H9 (cell line): ENCODE measurements around the gene JPH2. TPM values are rescaled to one million over a fixed set of nuclear protein-coding genes. Genes with fewer than 3 reads are reported as not detected.

Source experiments
- DNase-seq: peaks from one replicate; pipeline ENCODE4 v3.0.0-alpha.2; 2017
- H2AFZ ChIP-seq: one replicate; pipeline ENCODE4 v1.6.1; 2013; ENCODE audit warnings: mild to moderate bottlenecking, low read length, control low read depth, moderate library complexity
- H2AK5ac ChIP-seq: 2 replicates; pipeline ENCODE4 v1.6.1; 2013; ENCODE audit warnings: low read length, control low read depth, mixed read lengths; ENCODE audit not compliant: insufficient read length
- H2BK120ac ChIP-seq: one replicate; pipeline ENCODE4 v1.6.1; 2013; ENCODE audit warnings: low read depth, mild to moderate bottlenecking, low read length, control low read depth, inconsistent platforms; ENCODE audit not compliant: poor library complexity, severe bottlenecking
- H2BK12ac ChIP-seq: 2 replicates; pipeline ENCODE4 v1.6.1; 2013; ENCODE audit warnings: low read length, control low read depth, mixed read lengths, low read depth; ENCODE audit not compliant: insufficient read length
- H2BK15ac ChIP-seq: 2 replicates; pipeline ENCODE4 v1.6.1; 2013; ENCODE audit warnings: low read depth, low read length, control low read depth
- H2BK20ac ChIP-seq: one replicate; pipeline ENCODE4 v1.6.1; 2013; ENCODE audit warnings: low read depth, mild to moderate bottlenecking, low read length, control low read depth, inconsistent platforms; ENCODE audit not compliant: poor library complexity, severe bottlenecking
- H2BK5ac ChIP-seq: 2 replicates; pipeline ENCODE4 v1.6.1; 2013; ENCODE audit warnings: low read length, control low read depth, mixed read lengths; ENCODE audit not compliant: insufficient read length
- H3K14ac ChIP-seq: 2 replicates; pipeline ENCODE4 v1.6.1; 2013; ENCODE audit warnings: low read length, control low read depth; ENCODE audit not compliant: insufficient read depth
- H3K18ac ChIP-seq: 2 replicates; pipeline ENCODE4 v1.6.1; 2013; ENCODE audit warnings: low read depth, mild to moderate bottlenecking, mixed read lengths, low read length, control low read depth; ENCODE audit not compliant: insufficient read length
- H3K23ac ChIP-seq: 2 replicates; pipeline ENCODE4 v1.6.1; 2013; ENCODE audit warnings: low read length, control low read depth, mixed read lengths, low read depth; ENCODE audit not compliant: insufficient read length
- H3K23me2 ChIP-seq: 2 replicates; pipeline ENCODE4 v1.6.1; 2013; ENCODE audit warnings: low read depth, mild to moderate bottlenecking, mixed read lengths, low read length, control low read depth; ENCODE audit not compliant: insufficient read length, poor library complexity, severe bottlenecking
- H3K27ac ChIP-seq: 2 replicates; pipeline ENCODE4 v1.5.1; 2013; ENCODE audit warnings: low read length, control low read depth, mixed read lengths, low read depth; ENCODE audit not compliant: insufficient read length
- H3K27me3 ChIP-seq: 2 replicates; pipeline ENCODE4 v1.6.1; 2013; ENCODE audit warnings: low read length, control low read depth, inconsistent platforms; ENCODE audit not compliant: insufficient read depth
- H3K4ac ChIP-seq: 2 replicates; pipeline ENCODE4 v1.6.1; 2013; ENCODE audit warnings: low read depth, mild to moderate bottlenecking, control low read depth, inconsistent platforms, low read length, moderate library complexity
- H3K4me1 ChIP-seq: 2 replicates; pipeline ENCODE4 v1.6.1; 2013; ENCODE audit warnings: low read length, control low read depth, inconsistent platforms; ENCODE audit not compliant: insufficient read depth
- H3K4me2 ChIP-seq: 2 replicates; pipeline ENCODE4 v1.6.1; 2013; ENCODE audit warnings: low read length, control low read depth, mixed read lengths; ENCODE audit not compliant: insufficient read length, insufficient read depth
- H3K56ac ChIP-seq: 2 replicates; pipeline ENCODE4 v1.6.1; 2013; ENCODE audit warnings: low read depth, mild to moderate bottlenecking, mixed read lengths, low read length, control low read depth; ENCODE audit not compliant: insufficient read length
- H3K79me1 ChIP-seq: 2 replicates; pipeline ENCODE4 v1.6.1; 2013; ENCODE audit warnings: low read depth, mild to moderate bottlenecking, moderate library complexity, low read length, control low read depth, inconsistent platforms; ENCODE audit not compliant: insufficient read depth, poor library complexity, severe bottlenecking
- H3K79me2 ChIP-seq: 2 replicates; pipeline ENCODE4 v1.6.1; 2013; ENCODE audit warnings: low read length, control low read depth, inconsistent platforms; ENCODE audit not compliant: insufficient read depth
- H3K9ac ChIP-seq: 2 replicates; pipeline ENCODE4 v1.6.1; 2013; ENCODE audit warnings: low read length, control low read depth, mixed read lengths; ENCODE audit not compliant: insufficient read length; ENCODE audit errors: extremely low read depth
- H3K9me3 ChIP-seq: one replicate; pipeline ENCODE4 v1.6.1; 2013; ENCODE audit warnings: low read depth, low read length, inconsistent platforms; ENCODE audit not compliant: control insufficient read depth
- H3T11ph ChIP-seq: one replicate; pipeline ENCODE4 v1.6.1; 2013; ENCODE audit warnings: mild to moderate bottlenecking, low read length, control low read depth, inconsistent platforms
- H4K20me1 ChIP-seq: one replicate; pipeline ENCODE4 v1.6.1; 2013; ENCODE audit not compliant: control insufficient read depth, insufficient read length, insufficient read depth
- H4K5ac ChIP-seq: 2 replicates; pipeline ENCODE4 v1.6.1; 2013; ENCODE audit warnings: low read depth, mild to moderate bottlenecking, mixed read lengths, low read length, control low read depth; ENCODE audit not compliant: insufficient read length
- H4K8ac ChIP-seq: replicated peaks from 2 replicates; pipeline ENCODE4 v1.6.1; 2013; ENCODE audit warnings: low read length, control low read depth, mixed read lengths, low read depth; ENCODE audit not compliant: insufficient read length
- H4K91ac ChIP-seq: 2 replicates; pipeline ENCODE4 v1.6.1; 2013; ENCODE audit warnings: low read depth, mild to moderate bottlenecking, moderate library complexity, mixed read lengths, low read length, control low read depth; ENCODE audit not compliant: insufficient read length
- H3K27ac Mint-ChIP-seq, 3 experiments: 2 replicates in 2 of 3; 3 replicates in 1 of 3; pipeline ENCODE4 v1.8.0; 2020 to 2021; ENCODE audit warnings: mixed read lengths in 3 of 3, mild to moderate bottlenecking in 1 of 3, moderate library complexity in 1 of 3
- H3K27me3 Mint-ChIP-seq: 2 replicates; pipeline ENCODE4 v1.8.0; 2021; ENCODE audit warnings: low read depth, mild to moderate bottlenecking, moderate library complexity, mixed read lengths
- H3K36me3 Mint-ChIP-seq, 3 experiments: 2 replicates in 2 of 3; 3 replicates in 1 of 3; pipeline ENCODE4 v1.8.0; 2020 to 2021; ENCODE audit warnings: low read depth in 3 of 3, mixed read lengths in 3 of 3; ENCODE audit not compliant: insufficient read depth in 1 of 3
- H3K4me1 Mint-ChIP-seq, 2 experiments: 2 replicates each; pipeline ENCODE4 v1.8.0; 2020; ENCODE audit warnings: mixed read lengths in 2 of 2
- H3K4me3 Mint-ChIP-seq, 2 experiments: 2 replicates in 1 of 2; 3 replicates in 1 of 2; pipeline ENCODE4 v1.8.0; 2020 to 2021; ENCODE audit warnings: mild to moderate bottlenecking in 2 of 2, mixed read lengths in 2 of 2, moderate library complexity in 1 of 2
- H3K9me3 Mint-ChIP-seq, 2 experiments: 2 replicates in 1 of 2; 3 replicates in 1 of 2; pipeline ENCODE4 v1.8.0; 2020; ENCODE audit warnings: mild to moderate bottlenecking in 2 of 2, mixed read lengths in 2 of 2, moderate library complexity in 1 of 2
- CTCF ChIP-seq: fragments of 200-600 bp; sonication (generic); conservative IDR thresholded peaks from 3 replicates; pipeline ENCODE4 v1.8.0; 2021; ENCODE audit warnings: antibody characterized with exemption, mild to moderate bottlenecking
- WGBS: extraction: QIAGEN DNeasy Blood & Tissue Kit; methylation state at CpG from one replicate; pipeline ENCODE4 v1.1.7; 2013; ENCODE audit warnings: missing lambda C conversion rate, low lambda C conversion rate, mixed read lengths; ENCODE audit not compliant: insufficient read length; ENCODE audit errors: extremely low coverage; 5-methylcytosine and 5-hydroxymethylcytosine counted together
- total RNA-seq: library from RNA; stranded (reverse); gene quantifications from 2 replicates; pipeline ENCODE4 v1.2.1, GENCODE V29; 2021

Gene JPH2
- total RNA-seq, 1 experiment from 2014 or later, result 0.31 TPM

GRCh38 chr20:44159711-44160110 is 27.3 kb downstream of the JPH2 start:
- Histone ChIP-seq H2BK20ac (no peak overlapping the region), H2BK15ac (no peak overlapping the region), H3K27me3 (no peaks in the 10 kb centered on the region), H2AK5ac (no peak overlapping the region), H3K79me2 (no peaks in the 10 kb centered on the region), H2AFZ (no peak overlapping the region), H3K14ac (no peak overlapping the region; the same call in 1 of the 2 replicates), H3K9ac (no peak overlapping the region), H4K8ac (no peak overlapping the region), H3K79me1 (no peaks in the 10 kb centered on the region), H4K91ac (no peak overlapping the region), H2BK12ac (no peak overlapping the region), H4K20me1 (no peaks in the 10 kb centered on the region), H4K5ac (no peak overlapping the region), H3K23ac (no peak overlapping the region), H3T11ph (no peak overlapping the region), H3K18ac (no peak overlapping the region), H2BK120ac (no peak overlapping the region), H3K27ac (no peak overlapping the region), H3K9me3 (no peaks in the 10 kb centered on the region), H3K23me2 (no peaks in the 10 kb centered on the region), H3K4me2 (no peak overlapping the region), H2BK5ac (no peak overlapping the region), H3K4ac (no peak overlapping the region), H3K56ac (no peak overlapping the region), H3K4me1 (no peaks in the 10 kb centered on the region)
- Mint-ChIP-seq H3K4me3 (no peak overlapping the region), H3K27ac (no peak overlapping the region), H3K9me3 (no peaks in the 10 kb centered on the region; a peak in 1 of 5 replicates), H3K27me3 (peaks cover 6% of the 10 kb centered on the region), H3K4me1 (peaks cover 2 to 8% of the 10 kb centered on the region in 2 experiments), H3K36me3 (no peaks in the 10 kb centered on the region)
- no peak for DNase-seq
- TF ChIP-seq CTCF, result no peak
- WGBS, result no CpG with 5 or more reads among the region's 50 CpGs
